GM12875 (cell line): ENCODE results near the gene TBC1D16.

Experiments
- H3K4me3 ChIP-seq: one replicate; pipeline ENCODE4 v1.5.1; 2011; ENCODE audit warnings: low read depth, low read length, control low read depth
- CTCF ChIP-seq: IDR thresholded peaks from 2 replicates; pipeline ENCODE4 v1.5.1; 2011; ENCODE audit warnings: low read depth, mild to moderate bottlenecking, control low read depth, inconsistent platforms, low read length, moderate library complexity, borderline replicate concordance; ENCODE audit not compliant: insufficient read depth

The TBC1D16 gene

GRCh38 chr17:80071116-80071841 is 35.6 kb upstream of the TBC1D16 start:
- TF ChIP-seq CTCF, result no peak

DNA sequence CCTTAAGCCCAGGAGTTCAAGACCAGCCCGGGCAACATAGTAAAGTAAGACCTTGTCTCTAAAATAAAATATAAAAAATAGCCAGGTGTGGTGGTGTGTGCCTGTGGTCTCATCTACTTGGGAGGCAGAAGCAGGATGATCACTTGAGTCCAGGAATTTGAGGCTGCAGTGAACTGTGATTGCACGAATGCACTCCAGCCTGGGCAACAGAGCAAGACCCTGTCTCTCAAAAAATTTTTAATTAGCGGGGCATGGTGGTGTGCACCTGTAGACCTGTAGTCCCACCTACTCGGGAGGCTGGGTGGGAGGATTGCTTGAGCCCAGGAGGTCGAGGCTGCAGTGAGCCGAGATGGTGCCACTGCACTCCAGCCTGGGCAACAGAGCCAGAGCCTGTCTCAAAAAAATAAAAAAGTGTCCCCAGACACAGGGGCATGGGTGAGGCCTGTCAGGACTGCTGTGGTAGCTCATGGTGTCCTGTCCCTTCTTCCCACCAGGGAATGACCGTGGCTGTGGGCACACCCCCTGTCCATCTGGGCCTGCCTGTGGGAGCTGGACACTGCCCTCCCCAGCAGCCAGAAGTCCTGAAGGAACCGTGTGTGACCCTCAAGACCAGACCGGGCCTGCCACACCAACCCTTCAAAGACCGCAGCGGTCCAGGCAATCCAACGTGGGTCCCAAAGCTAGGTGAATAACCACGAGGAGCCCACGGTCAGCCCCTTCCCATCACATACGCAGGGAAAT is 34.9 kb upstream of the TBC1D16 start:
- H3K4me3 ChIP-seq, result no peak overlapping the region
- no peak for TF ChIP-seq CTCF

More at GRCh38 chr17:80071116-80071841, 35.6 kb upstream of the TBC1D16 start:
- no peak overlapping the region for H3K4me3 ChIP-seq

- TF ChIP-seq CTCF, result no peak
- H3K4me3 ChIP-seq, result no peak overlapping the region
Observed at GRCh38 chr17:80068301-80069222, 32.9 kb upstream of the TBC1D16 start.

DNA sequence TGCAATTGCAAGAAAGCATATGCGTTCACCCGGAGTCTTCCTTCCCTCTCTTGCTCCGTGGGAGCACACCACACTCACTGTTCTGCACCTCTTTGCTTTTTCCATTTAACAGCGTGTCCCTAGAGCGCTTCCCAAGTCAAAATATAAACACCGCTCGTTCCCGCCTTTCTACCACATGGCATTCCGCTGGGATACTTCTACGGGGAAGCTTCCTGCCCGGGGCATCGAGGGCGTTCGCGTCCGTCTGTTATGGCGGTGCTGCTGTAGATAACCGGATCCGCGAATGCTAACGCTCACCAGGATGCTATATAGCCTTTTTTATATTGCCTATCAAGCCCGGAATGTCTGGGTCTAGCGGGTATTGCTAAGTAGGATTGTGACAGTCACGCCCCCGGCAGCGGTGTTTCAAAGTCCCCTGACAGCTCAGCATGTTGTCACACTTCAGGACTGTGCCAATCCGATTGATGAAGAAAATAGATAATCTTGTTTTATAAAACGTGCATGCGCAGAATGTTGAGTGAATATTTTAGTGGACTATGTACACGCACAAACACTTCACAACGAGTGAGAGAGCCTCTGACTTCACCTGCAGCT is 31.8 kb upstream of the TBC1D16 start:
- TF ChIP-seq CTCF, result no peak

GRCh38 chr17:80065478-80066170 is 30.0 kb upstream of the TBC1D16 start:
- TF ChIP-seq CTCF, result no peak
- no peak overlapping the region for H3K4me3 ChIP-seq

More for the DNA sequence above, 31.8 kb upstream of the TBC1D16 start:
- no peak overlapping the region for H3K4me3 ChIP-seq

DNA sequence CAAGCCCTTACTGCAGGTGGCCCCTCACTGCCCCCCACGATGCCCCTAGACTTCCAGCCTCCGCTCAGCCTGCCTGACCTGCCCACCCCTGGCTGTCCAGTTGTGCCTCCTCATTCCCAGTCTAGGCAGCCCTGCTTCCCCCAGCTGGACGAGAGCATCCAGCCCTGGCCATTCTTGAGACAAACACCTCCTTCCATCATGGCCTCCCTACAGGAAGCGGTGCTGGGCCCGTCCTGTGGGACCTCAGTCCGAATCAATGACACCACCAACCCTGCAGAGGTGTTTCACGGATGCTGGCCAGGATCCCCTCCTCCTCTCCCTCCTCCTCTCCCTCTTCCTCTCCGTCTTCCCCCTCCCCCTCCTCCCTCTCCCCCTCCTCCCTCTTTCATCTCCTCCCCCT is 29.0 kb upstream of the TBC1D16 start:
- no peak for TF ChIP-seq CTCF
- H3K4me3 ChIP-seq, result no peak overlapping the region
